Osteoblast (primary cell): ENCODE results near the gene TMEM60. TPM values are rescaled to one million over a fixed set of nuclear protein-coding genes. Genes with fewer than 3 reads are reported as not detected.

Source experiments
- DNase-seq: peaks from one replicate; pipeline ENCODE4 v3.0.0; 2011; ENCODE audit warnings: low spot score, mixed read lengths; ENCODE audit not compliant: insufficient read length; ENCODE audit errors: missing footprints
- H2AFZ ChIP-seq: 2 replicates; pipeline ENCODE4 v1.6.0; 2011; ENCODE audit warnings: mild to moderate bottlenecking, low read length
- H3K27ac ChIP-seq: 2 replicates; pipeline ENCODE4 v1.5.1; 2011; ENCODE audit warnings: mild to moderate bottlenecking, low read depth, low read length, moderate library complexity
- H3K27me3 ChIP-seq: 2 replicates; pipeline ENCODE4 v1.6.0; 2012; ENCODE audit warnings: mild to moderate bottlenecking, control low read depth, inconsistent platforms, low read length, moderate library complexity; ENCODE audit not compliant: insufficient read depth
- H3K36me3 ChIP-seq: 2 replicates; pipeline ENCODE4 v1.5.1; 2011; ENCODE audit warnings: mild to moderate bottlenecking, low read length, control low read depth, moderate library complexity; ENCODE audit not compliant: insufficient read depth
- H3K4me1 ChIP-seq: 2 replicates; pipeline ENCODE4 v1.5.1; 2011; ENCODE audit warnings: mild to moderate bottlenecking, low read length, control low read depth, moderate library complexity; ENCODE audit not compliant: insufficient read depth
- H3K4me2 ChIP-seq: 2 replicates; pipeline ENCODE4 v1.6.0; 2011; ENCODE audit warnings: mild to moderate bottlenecking, low read length; ENCODE audit not compliant: insufficient read depth
- H3K4me3 ChIP-seq: fragments of 200-600 bp; sonication (generic); 3 replicates; pipeline ENCODE4 v1.5.1; 2012; ENCODE audit warnings: mild to moderate bottlenecking, low read length, inconsistent platforms; ENCODE audit not compliant: insufficient read depth
- H3K79me2 ChIP-seq: 2 replicates; pipeline ENCODE4 v1.6.0; 2012; ENCODE audit warnings: mild to moderate bottlenecking, low read length, control low read depth, inconsistent platforms; ENCODE audit not compliant: insufficient read depth
- H3K9me3 ChIP-seq: 2 replicates; pipeline ENCODE4 v1.5.1; 2011; ENCODE audit warnings: low read depth, low read length, control low read depth
- H4K20me1 ChIP-seq: 2 replicates; pipeline ENCODE4 v1.6.0; 2012; ENCODE audit warnings: mild to moderate bottlenecking, low read length, control low read depth; ENCODE audit not compliant: insufficient read depth
- CTCF ChIP-seq: IDR thresholded peaks from 2 replicates; pipeline ENCODE4 v1.5.1; 2011; ENCODE audit warnings: mild to moderate bottlenecking, low read depth, low read length, moderate library complexity; ENCODE audit errors: extremely low read depth
- total RNA-seq: library from RNA; depleted of rRNA; stranded (reverse); fragments of >200 nt; gene quantifications from 2 replicates; pipeline ENCODE4 v1.2.3, GENCODE V29; 2012

TMEM60 gene
- total RNA-seq, 1 donor, result 20.3 TPM

GRCh38 chr7:77833136-77833535 is 34.9 kb upstream of the TMEM60 start:
- Histone ChIP-seq H3K4me3 (no peak overlapping the region), H4K20me1 (no peaks in the 10 kb centered on the region), H3K9me3 (no peaks in the 10 kb centered on the region), H3K79me2 (peaks cover 7% of the 10 kb centered on the region), H2AFZ (no peak overlapping the region), H3K27ac (no peak overlapping the region), H3K27me3 (no peaks in the 10 kb centered on the region), H3K4me1 (peaks cover 6% of the 10 kb centered on the region), H3K36me3 (no peaks in the 10 kb centered on the region), H3K4me2 (no peak overlapping the region)
- no peak for DNase-seq
- TF ChIP-seq CTCF, result no peak

GRCh38 chr7:77831953-77832352 is 33.7 kb upstream of the TMEM60 start:
- no peak overlapping the region for H3K4me2 ChIP-seq

GRCh38 chr7:77831481-77831880 is 33.2 kb upstream of the TMEM60 start:
- no peak for DNase-seq
- Histone ChIP-seq H3K4me3 (no peak overlapping the region), H3K79me2 (peaks cover 11% of the 10 kb centered on the region), H3K9me3 (no peaks in the 10 kb centered on the region), H3K36me3 (no peaks in the 10 kb centered on the region), H3K4me1 (peaks cover 6% of the 10 kb centered on the region), H3K4me2 (no peak overlapping the region), H2AFZ (no peak overlapping the region), H4K20me1 (no peaks in the 10 kb centered on the region), H3K27me3 (no peaks in the 10 kb centered on the region), H3K27ac (no peak overlapping the region)
- TF ChIP-seq CTCF, result no peak

More at GRCh38 chr7:77831953-77832352, 33.7 kb upstream of the TMEM60 start:
- DNase-seq, result no peak
- H3K27me3 ChIP-seq, result no peaks in the 10 kb centered on the region
- H2AFZ ChIP-seq, result no peak overlapping the region
- no peaks in the 10 kb centered on the region for H4K20me1 ChIP-seq
- peaks cover 7% of the 10 kb centered on the region for H3K79me2 ChIP-seq
- H3K4me1 ChIP-seq, result peaks cover 6% of the 10 kb centered on the region
- no peak for TF ChIP-seq CTCF
- no peaks in the 10 kb centered on the region for H3K9me3 ChIP-seq
- no peak overlapping the region for H3K27ac ChIP-seq
- H3K4me3 ChIP-seq, result no peak overlapping the region
- no peaks in the 10 kb centered on the region for H3K36me3 ChIP-seq

- H2AFZ ChIP-seq, result no peak overlapping the region
- no peak for TF ChIP-seq CTCF
- DNase-seq, result no peak
- no peaks in the 10 kb centered on the region for H3K27me3 ChIP-seq
- peaks cover 13% of the 10 kb centered on the region for H3K79me2 ChIP-seq
- H3K4me1 ChIP-seq, result peaks cover 6% of the 10 kb centered on the region
- H3K36me3 ChIP-seq, result no peaks in the 10 kb centered on the region
- no peaks in the 10 kb centered on the region for H3K9me3 ChIP-seq
- H3K4me3 ChIP-seq, result no peak overlapping the region
- H3K27ac ChIP-seq, result no peak overlapping the region
- H3K4me2 ChIP-seq, result no peak overlapping the region
- H4K20me1 ChIP-seq, result no peaks in the 10 kb centered on the region
Observed at GRCh38 chr7:77830649-77831355, 32.6 kb upstream of the TMEM60 start.
